HEK293 (cell line): ENCODE results near the gene SYN1.

ENCODE experiments used
- CTCF ChIA-PET: fragments of 350-600 bp; formaldehyde crosslinking; extraction: SDS; loops from one replicate; lab custom pipeline; 2021; ENCODE audit warnings: antibody characterized with exemption; lab: Yijun Ruan, JAX
- POLR2A ChIA-PET: fragments of 300-600 bp; formaldehyde crosslinking; extraction: SDS; loops from one replicate; lab custom pipeline; 2020; ENCODE audit warnings: antibody characterized with exemption, inconsistent platforms; lab: Yijun Ruan, JAX
- H3K27ac ChIP-seq: fragments of 200-500 bp; sonication (Bioruptor generic); 2 replicates; pipeline ENCODE4 v1.5.1; 2014; ENCODE audit warnings: low read depth, low read length, control low read depth, inconsistent platforms; ENCODE audit errors: extremely low read depth
- H3K36me3 ChIP-seq, 2 experiments: fragments of 200-500 bp in 1 of 2; sonication (Bioruptor generic) in 1 of 2; 1 replicate in 1 of 2; 2 replicates in 1 of 2; pipeline ENCODE4 v1.5.1; 2014 to 2017; ENCODE audit warnings: inconsistent platforms in 2 of 2, low read length in 2 of 2; ENCODE audit not compliant: control insufficient read depth in 2 of 2, insufficient read depth in 1 of 2
- H3K4me1 ChIP-seq: fragments of 200-500 bp; sonication (Bioruptor generic); 2 replicates; pipeline ENCODE4 v1.5.1; 2014; ENCODE audit warnings: mild to moderate bottlenecking, low read length, inconsistent platforms; ENCODE audit not compliant: control insufficient read depth, insufficient read depth
- H3K4me3 ChIP-seq: 2 replicates; pipeline ENCODE4 v1.5.1; 2011; ENCODE audit warnings: low read depth, mild to moderate bottlenecking, control low read depth, low read length, moderate library complexity
- H3K9me3 ChIP-seq: fragments of 200-500 bp; sonication (Bioruptor generic); 2 replicates; pipeline ENCODE4 v1.5.1; 2014; ENCODE audit warnings: low read depth, low read length, inconsistent platforms; ENCODE audit not compliant: control insufficient read depth, insufficient read depth
- BCL11B ChIP-seq: fragments of 450-650 bp; formaldehyde crosslinking; IDR thresholded peaks from 2 replicates; pipeline ENCODE4 v1.5.1; 2016; ENCODE audit warnings: low read depth, missing biosample characterization, missing genetic modification characterization
- FEZF1 ChIP-seq: fragments of 450-650 bp; formaldehyde crosslinking; IDR thresholded peaks from 2 replicates; pipeline ENCODE4 v1.5.1; 2016; ENCODE audit warnings: missing biosample characterization, missing genetic modification characterization
- GLIS2 ChIP-seq: fragments of 450-650 bp; formaldehyde crosslinking; IDR thresholded peaks from 2 replicates; pipeline ENCODE4 v1.5.1; 2016; ENCODE audit warnings: missing biosample characterization, missing genetic modification characterization
- KLF10 ChIP-seq: fragments of 450-650 bp; IDR thresholded peaks from 2 replicates; pipeline ENCODE4 v1.5.1; 2018; ENCODE audit warnings: missing biosample characterization, mild to moderate bottlenecking, missing genetic modification characterization
- SP3 ChIP-seq: fragments of 450-650 bp; formaldehyde crosslinking; IDR thresholded peaks from 2 replicates; pipeline ENCODE4 v1.5.1; 2016; ENCODE audit warnings: missing biosample characterization, missing genetic modification characterization
- ZBTB20 ChIP-seq: fragments of 450-650 bp; formaldehyde crosslinking; IDR thresholded peaks from 2 replicates; pipeline ENCODE4 v1.5.1; 2016; ENCODE audit warnings: missing biosample characterization, missing genetic modification characterization
- ZNF140 ChIP-seq: fragments of 450-650 bp; formaldehyde crosslinking; IDR thresholded peaks from 2 replicates; pipeline ENCODE4 v1.5.1; 2016; ENCODE audit warnings: missing biosample characterization, missing genetic modification characterization
- ZNF155 ChIP-seq: fragments of 450-650 bp; formaldehyde crosslinking; IDR thresholded peaks from 2 replicates; pipeline ENCODE4 v1.5.1; 2016; ENCODE audit warnings: missing biosample characterization, missing genetic modification characterization
- ZNF354C ChIP-seq: fragments of 450-650 bp; formaldehyde crosslinking; IDR thresholded peaks from 2 replicates; pipeline ENCODE4 v1.5.1; 2016; ENCODE audit warnings: missing biosample characterization, missing genetic modification characterization, low read depth, borderline replicate concordance
- ZNF404 ChIP-seq: fragments of 450-650 bp; formaldehyde crosslinking; IDR thresholded peaks from 2 replicates; pipeline ENCODE4 v1.5.1; 2017; ENCODE audit warnings: missing biosample characterization, missing genetic modification characterization
- ZNF473 ChIP-seq: fragments of 450-650 bp; formaldehyde crosslinking; IDR thresholded peaks from 2 replicates; pipeline ENCODE4 v1.5.1; 2017; ENCODE audit warnings: missing biosample characterization, missing genetic modification characterization
- ZNF548 ChIP-seq: fragments of 450-650 bp; formaldehyde crosslinking; IDR thresholded peaks from 2 replicates; pipeline ENCODE4 v1.5.1; 2016; ENCODE audit warnings: missing biosample characterization, missing genetic modification characterization
- ZNF571 ChIP-seq: fragments of 450-650 bp; formaldehyde crosslinking; IDR thresholded peaks from 2 replicates; pipeline ENCODE4 v1.5.0; 2017; ENCODE audit warnings: missing biosample characterization, missing genetic modification characterization
- ZNF600 ChIP-seq: fragments of 450-650 bp; formaldehyde crosslinking; IDR thresholded peaks from 2 replicates; pipeline ENCODE4 v1.5.1; 2016; ENCODE audit warnings: missing biosample characterization, missing genetic modification characterization
- ZNF701 ChIP-seq: fragments of 450-650 bp; formaldehyde crosslinking; IDR thresholded peaks from 2 replicates; pipeline ENCODE4 v1.5.1; 2016; ENCODE audit warnings: missing biosample characterization, missing genetic modification characterization
- ZNF768 ChIP-seq: fragments of 450-650 bp; formaldehyde crosslinking; IDR thresholded peaks from 2 replicates; pipeline ENCODE4 v1.5.1; 2018; ENCODE audit warnings: missing biosample characterization, mild to moderate bottlenecking, missing genetic modification characterization
- ZNF792 ChIP-seq: fragments of 450-650 bp; formaldehyde crosslinking; IDR thresholded peaks from 2 replicates; pipeline ENCODE4 v1.5.1; 2016; ENCODE audit warnings: missing biosample characterization, missing genetic modification characterization
- ZNF830 ChIP-seq: fragments of 450-650 bp; IDR thresholded peaks from 2 replicates; pipeline ENCODE4 v1.5.0; 2018; ENCODE audit warnings: missing biosample characterization, missing genetic modification characterization, low read depth, mild to moderate bottlenecking, moderate library complexity
- TF ChIP-seq, protein P1 (sequence below): fragments of 450-650 bp; formaldehyde crosslinking; IDR thresholded peaks from 2 replicates; pipeline ENCODE4 v1.5.1; 2016; ENCODE audit warnings: missing biosample characterization, missing genetic modification characterization
- TF ChIP-seq, protein P2 (sequence below): fragments of 450-650 bp; formaldehyde crosslinking; IDR thresholded peaks from 2 replicates; pipeline ENCODE4 v1.5.1; 2017; ENCODE audit warnings: missing biosample characterization, missing genetic modification characterization
- TF ChIP-seq, protein P3 (sequence below): fragments of 450-650 bp; formaldehyde crosslinking; IDR thresholded peaks from 2 replicates; pipeline ENCODE4 v1.5.1; 2017; ENCODE audit warnings: missing biosample characterization, missing genetic modification characterization
- TF ChIP-seq, protein P4 (sequence below): fragments of 450-650 bp; formaldehyde crosslinking; IDR thresholded peaks from 2 replicates; pipeline ENCODE4 v1.5.1; 2016; ENCODE audit warnings: missing biosample characterization, missing genetic modification characterization, borderline replicate concordance
- TF ChIP-seq, protein P5 (sequence below): fragments of 450-650 bp; formaldehyde crosslinking; IDR thresholded peaks from 2 replicates; pipeline ENCODE4 v1.5.1; 2016; ENCODE audit warnings: missing biosample characterization, missing genetic modification characterization

Gene SYN1

DNA sequence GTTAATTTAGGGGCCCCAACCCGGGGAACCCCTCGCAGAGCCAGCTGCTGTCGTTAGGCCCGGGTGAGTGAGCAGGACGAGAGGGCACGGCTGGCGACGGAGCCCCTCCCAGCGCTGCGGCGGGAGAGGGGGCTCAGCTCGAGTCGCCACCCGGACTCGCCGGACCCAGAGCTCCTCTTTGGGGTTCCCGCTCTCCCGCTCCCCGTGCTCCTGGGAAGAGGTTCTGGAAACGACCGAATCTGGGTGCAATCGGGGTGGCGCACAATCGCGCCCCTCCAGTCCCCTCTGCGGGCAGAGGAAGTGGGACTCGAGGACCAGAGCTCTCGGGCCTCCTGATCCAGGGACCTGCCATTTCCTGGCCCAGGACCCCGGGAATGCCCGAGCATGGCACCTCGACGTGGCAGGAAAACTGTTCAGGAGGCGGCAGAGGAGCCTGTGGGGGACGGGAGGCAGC lies 95.9 kb downstream of the SYN1 start (continued):
- TF ChIP-seq, protein P1, sequence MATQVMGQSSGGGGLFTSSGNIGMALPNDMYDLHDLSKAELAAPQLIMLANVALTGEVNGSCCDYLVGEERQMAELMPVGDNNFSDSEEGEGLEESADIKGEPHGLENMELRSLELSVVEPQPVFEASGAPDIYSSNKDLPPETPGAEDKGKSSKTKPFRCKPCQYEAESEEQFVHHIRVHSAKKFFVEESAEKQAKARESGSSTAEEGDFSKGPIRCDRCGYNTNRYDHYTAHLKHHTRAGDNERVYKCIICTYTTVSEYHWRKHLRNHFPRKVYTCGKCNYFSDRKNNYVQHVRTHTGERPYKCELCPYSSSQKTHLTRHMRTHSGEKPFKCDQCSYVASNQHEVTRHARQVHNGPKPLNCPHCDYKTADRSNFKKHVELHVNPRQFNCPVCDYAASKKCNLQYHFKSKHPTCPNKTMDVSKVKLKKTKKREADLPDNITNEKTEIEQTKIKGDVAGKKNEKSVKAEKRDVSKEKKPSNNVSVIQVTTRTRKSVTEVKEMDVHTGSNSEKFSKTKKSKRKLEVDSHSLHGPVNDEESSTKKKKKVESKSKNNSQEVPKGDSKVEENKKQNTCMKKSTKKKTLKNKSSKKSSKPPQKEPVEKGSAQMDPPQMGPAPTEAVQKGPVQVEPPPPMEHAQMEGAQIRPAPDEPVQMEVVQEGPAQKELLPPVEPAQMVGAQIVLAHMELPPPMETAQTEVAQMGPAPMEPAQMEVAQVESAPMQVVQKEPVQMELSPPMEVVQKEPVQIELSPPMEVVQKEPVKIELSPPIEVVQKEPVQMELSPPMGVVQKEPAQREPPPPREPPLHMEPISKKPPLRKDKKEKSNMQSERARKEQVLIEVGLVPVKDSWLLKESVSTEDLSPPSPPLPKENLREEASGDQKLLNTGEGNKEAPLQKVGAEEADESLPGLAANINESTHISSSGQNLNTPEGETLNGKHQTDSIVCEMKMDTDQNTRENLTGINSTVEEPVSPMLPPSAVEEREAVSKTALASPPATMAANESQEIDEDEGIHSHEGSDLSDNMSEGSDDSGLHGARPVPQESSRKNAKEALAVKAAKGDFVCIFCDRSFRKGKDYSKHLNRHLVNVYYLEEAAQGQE (tag by site-specific recombination) = no peak
- TF ChIP-seq BCL11B (tag by site-specific recombination) (no peak), ZNF473 (tag by site-specific recombination) (no peak), ZNF155 (tag by site-specific recombination) (no peak), ZNF768 (tag by site-specific recombination) (no peak), ZNF830 (no peak), ZBTB20 (tag by site-specific recombination) (peak; percentile 29; the same call in 1 of the 2 replicates), ZNF600 (tag by site-specific recombination) (no peak), ZNF548 (tag by site-specific recombination) (no peak), SP3 (tag by site-specific recombination) (0 out of 2 replicates have a peak, but pooled peaks have one; percentile 4), ZNF404 (tag by site-specific recombination) (no peak), ZNF792 (tag by site-specific recombination) (no peak), ZNF354C (tag by site-specific recombination) (no peak), GLIS2 (peak; percentile 8; the same call in 1 of the 2 replicates)
- TF ChIP-seq, protein P2, sequence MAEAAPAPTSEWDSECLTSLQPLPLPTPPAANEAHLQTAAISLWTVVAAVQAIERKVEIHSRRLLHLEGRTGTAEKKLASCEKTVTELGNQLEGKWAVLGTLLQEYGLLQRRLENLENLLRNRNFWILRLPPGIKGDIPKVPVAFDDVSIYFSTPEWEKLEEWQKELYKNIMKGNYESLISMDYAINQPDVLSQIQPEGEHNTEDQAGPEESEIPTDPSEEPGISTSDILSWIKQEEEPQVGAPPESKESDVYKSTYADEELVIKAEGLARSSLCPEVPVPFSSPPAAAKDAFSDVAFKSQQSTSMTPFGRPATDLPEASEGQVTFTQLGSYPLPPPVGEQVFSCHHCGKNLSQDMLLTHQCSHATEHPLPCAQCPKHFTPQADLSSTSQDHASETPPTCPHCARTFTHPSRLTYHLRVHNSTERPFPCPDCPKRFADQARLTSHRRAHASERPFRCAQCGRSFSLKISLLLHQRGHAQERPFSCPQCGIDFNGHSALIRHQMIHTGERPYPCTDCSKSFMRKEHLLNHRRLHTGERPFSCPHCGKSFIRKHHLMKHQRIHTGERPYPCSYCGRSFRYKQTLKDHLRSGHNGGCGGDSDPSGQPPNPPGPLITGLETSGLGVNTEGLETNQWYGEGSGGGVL (tag by site-specific recombination) = 0 out of 2 replicates have a peak, but pooled peaks have one; percentile 13
- TF ChIP-seq, protein P3, sequence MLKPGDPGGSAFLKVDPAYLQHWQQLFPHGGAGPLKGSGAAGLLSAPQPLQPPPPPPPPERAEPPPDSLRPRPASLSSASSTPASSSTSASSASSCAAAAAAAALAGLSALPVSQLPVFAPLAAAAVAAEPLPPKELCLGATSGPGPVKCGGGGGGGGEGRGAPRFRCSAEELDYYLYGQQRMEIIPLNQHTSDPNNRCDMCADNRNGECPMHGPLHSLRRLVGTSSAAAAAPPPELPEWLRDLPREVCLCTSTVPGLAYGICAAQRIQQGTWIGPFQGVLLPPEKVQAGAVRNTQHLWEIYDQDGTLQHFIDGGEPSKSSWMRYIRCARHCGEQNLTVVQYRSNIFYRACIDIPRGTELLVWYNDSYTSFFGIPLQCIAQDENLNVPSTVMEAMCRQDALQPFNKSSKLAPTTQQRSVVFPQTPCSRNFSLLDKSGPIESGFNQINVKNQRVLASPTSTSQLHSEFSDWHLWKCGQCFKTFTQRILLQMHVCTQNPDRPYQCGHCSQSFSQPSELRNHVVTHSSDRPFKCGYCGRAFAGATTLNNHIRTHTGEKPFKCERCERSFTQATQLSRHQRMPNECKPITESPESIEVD (tag by site-specific recombination) = no peak

DNA sequence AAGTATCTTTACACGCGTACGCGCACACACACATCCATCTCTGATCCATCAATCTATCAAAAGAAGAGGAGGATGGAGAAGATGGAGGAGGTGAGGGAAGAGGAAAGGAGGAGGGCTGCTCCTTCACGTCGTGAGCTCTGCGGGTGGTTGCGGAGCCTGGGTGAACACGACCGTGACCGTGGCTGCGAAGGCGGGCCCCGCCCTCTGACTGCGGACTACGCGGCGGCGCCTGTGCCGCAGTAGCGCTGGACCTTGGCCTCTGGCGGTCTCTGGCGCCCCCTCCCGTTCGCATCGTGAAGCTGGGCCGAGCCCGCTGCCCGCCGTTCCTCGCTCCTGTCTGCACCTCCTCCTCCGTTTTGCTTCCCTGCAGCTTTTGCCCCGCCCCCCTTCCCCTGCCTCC lies 96.4 kb downstream of the SYN1 start:
- CTCF ChIA-PET = interaction anchor here (0.6 to 3.7 kb wide), 20 partner anchors 8 to 333 kb away, joined by 3 to 33 read pairs (median 4); partner anchors contain the start of gene TIMP1
- TF ChIP-seq, protein P4, sequence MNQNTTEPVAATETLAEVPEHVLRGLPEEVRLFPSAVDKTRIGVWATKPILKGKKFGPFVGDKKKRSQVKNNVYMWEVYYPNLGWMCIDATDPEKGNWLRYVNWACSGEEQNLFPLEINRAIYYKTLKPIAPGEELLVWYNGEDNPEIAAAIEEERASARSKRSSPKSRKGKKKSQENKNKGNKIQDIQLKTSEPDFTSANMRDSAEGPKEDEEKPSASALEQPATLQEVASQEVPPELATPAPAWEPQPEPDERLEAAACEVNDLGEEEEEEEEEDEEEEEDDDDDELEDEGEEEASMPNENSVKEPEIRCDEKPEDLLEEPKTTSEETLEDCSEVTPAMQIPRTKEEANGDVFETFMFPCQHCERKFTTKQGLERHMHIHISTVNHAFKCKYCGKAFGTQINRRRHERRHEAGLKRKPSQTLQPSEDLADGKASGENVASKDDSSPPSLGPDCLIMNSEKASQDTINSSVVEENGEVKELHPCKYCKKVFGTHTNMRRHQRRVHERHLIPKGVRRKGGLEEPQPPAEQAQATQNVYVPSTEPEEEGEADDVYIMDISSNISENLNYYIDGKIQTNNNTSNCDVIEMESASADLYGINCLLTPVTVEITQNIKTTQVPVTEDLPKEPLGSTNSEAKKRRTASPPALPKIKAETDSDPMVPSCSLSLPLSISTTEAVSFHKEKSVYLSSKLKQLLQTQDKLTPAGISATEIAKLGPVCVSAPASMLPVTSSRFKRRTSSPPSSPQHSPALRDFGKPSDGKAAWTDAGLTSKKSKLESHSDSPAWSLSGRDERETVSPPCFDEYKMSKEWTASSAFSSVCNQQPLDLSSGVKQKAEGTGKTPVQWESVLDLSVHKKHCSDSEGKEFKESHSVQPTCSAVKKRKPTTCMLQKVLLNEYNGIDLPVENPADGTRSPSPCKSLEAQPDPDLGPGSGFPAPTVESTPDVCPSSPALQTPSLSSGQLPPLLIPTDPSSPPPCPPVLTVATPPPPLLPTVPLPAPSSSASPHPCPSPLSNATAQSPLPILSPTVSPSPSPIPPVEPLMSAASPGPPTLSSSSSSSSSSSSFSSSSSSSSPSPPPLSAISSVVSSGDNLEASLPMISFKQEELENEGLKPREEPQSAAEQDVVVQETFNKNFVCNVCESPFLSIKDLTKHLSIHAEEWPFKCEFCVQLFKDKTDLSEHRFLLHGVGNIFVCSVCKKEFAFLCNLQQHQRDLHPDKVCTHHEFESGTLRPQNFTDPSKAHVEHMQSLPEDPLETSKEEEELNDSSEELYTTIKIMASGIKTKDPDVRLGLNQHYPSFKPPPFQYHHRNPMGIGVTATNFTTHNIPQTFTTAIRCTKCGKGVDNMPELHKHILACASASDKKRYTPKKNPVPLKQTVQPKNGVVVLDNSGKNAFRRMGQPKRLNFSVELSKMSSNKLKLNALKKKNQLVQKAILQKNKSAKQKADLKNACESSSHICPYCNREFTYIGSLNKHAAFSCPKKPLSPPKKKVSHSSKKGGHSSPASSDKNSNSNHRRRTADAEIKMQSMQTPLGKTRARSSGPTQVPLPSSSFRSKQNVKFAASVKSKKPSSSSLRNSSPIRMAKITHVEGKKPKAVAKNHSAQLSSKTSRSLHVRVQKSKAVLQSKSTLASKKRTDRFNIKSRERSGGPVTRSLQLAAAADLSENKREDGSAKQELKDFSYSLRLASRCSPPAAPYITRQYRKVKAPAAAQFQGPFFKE = no peak
- TF ChIP-seq ZNF140 (tag by site-specific recombination) (no peak), KLF10 (tag by site-specific recombination) (no peak), ZNF571 (tag by site-specific recombination) (no peak), ZNF701 (tag by site-specific recombination) (no peak), FEZF1 (tag by site-specific recombination) (no peak)
- TF ChIP-seq, protein P5, sequence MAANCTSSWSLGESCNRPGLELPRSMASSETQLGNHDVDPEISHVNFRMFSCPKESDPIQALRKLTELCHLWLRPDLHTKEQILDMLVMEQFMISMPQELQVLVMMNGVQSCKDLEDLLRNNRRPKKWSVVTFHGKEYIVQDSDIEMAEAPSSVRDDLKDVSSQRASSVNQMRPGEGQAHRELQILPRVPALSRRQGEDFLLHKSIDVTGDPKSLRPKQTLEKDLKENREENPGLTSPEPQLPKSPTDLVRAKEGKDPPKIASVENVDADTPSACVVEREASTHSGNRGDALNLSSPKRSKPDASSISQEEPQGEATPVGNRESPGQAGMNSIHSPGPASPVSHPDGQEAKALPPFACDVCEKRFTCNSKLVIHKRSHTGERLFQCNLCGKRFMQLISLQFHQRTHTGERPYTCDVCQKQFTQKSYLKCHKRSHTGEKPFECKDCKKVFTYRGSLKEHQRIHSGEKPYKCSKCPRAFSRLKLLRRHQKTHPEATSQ (tag by site-specific recombination) = no peak

More for the DNA sequence above, 96.4 kb downstream of the SYN1 start:
- POLR2A ChIA-PET = interaction anchor here (0.9 to 1.8 kb wide), 5 partner anchors 22 to 378 kb away, joined by 3 to 8 read pairs (median 4); partner anchors contain the start of genes ELK1, NDUFB11, RBM10 and USP11
- Histone ChIP-seq H3K9me3 (no peaks in the 10 kb centered on the region), H3K27ac (no peak overlapping the region; the same call in 1 of the 2 replicates), H3K4me1 (no peaks in the 10 kb centered on the region), H3K4me3 (peak overlapping the region; percentile 44), H3K36me3 (no peaks in the 10 kb centered on the region)
